ENCODE measurements around the gene ADAM22.

ADAM22 gene

DNA sequence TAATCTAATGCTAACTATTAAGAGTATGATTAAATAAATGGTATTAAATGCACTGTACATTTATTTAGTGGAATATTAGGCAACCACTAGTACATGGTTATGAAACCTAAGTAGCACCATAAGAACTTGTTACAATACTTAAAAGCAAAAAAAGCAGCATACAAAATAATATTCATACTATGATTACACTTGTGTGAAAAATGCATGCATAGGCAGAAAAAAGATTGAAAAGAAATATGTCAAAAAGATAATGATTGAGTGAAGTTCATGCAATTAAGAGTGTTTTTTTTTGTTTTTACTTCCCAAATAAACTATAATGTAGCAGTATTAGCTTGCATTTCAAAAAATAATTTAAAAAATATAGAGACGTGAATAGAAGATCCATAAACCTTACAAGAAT is 305.8 kb downstream of the ADAM22 start:
- no peak overlapping the region for H3K9ac ChIP-seq (ENCODE audit: low read depth, low read length)
- H3K4me3 ChIP-seq (ENCODE audit: low read depth in 1 of 2, low read length in 2 of 2), result no peak overlapping the region
- ATAC-seq (ENCODE audit: insufficient read depth, low read depth) (no peak), DNase-seq (no peak)
- no peaks in the 10 kb centered on the region for H3K36me3 ChIP-seq (ENCODE audit: insufficient read depth, low read length)
- H3K4me2 ChIP-seq (ENCODE audit: insufficient read depth, low read length), result no peak overlapping the region
- no peak for TF ChIP-seq EZH2 (IDR thresholded peaks at IDR 0.05; ENCODE audit: borderline replicate concordance, low read depth, low read length, severe bottlenecking)
- TF ChIP-seq, protein P1, sequence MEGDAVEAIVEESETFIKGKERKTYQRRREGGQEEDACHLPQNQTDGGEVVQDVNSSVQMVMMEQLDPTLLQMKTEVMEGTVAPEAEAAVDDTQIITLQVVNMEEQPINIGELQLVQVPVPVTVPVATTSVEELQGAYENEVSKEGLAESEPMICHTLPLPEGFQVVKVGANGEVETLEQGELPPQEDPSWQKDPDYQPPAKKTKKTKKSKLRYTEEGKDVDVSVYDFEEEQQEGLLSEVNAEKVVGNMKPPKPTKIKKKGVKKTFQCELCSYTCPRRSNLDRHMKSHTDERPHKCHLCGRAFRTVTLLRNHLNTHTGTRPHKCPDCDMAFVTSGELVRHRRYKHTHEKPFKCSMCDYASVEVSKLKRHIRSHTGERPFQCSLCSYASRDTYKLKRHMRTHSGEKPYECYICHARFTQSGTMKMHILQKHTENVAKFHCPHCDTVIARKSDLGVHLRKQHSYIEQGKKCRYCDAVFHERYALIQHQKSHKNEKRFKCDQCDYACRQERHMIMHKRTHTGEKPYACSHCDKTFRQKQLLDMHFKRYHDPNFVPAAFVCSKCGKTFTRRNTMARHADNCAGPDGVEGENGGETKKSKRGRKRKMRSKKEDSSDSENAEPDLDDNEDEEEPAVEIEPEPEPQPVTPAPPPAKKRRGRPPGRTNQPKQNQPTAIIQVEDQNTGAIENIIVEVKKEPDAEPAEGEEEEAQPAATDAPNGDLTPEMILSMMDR (IDR thresholded peaks at IDR 0.05; ENCODE audit: borderline replicate concordance, extremely low read depth, low read length, poor library complexity, severe bottlenecking), result no peak
- H2AFZ ChIP-seq (ENCODE audit: low read depth, low read length), result no peak overlapping the region
- H4K20me1 ChIP-seq (ENCODE audit: insufficient read depth, low read length), result no peaks in the 10 kb centered on the region
- no peaks in the 10 kb centered on the region for H3K79me2 ChIP-seq (ENCODE audit: insufficient read depth, low read length)
- no peaks in the 10 kb centered on the region for H3K9me3 ChIP-seq (ENCODE audit: insufficient read depth, low read length, severe bottlenecking)
- no peak overlapping the region for H3K27ac ChIP-seq (ENCODE audit: low read length)
- no peaks in the 10 kb centered on the region for H3K27me3 ChIP-seq (ENCODE audit: insufficient read depth, low read length, poor library complexity)
- no peaks in the 10 kb centered on the region for H3K4me1 ChIP-seq (ENCODE audit: insufficient read depth, low read length)

DNA sequence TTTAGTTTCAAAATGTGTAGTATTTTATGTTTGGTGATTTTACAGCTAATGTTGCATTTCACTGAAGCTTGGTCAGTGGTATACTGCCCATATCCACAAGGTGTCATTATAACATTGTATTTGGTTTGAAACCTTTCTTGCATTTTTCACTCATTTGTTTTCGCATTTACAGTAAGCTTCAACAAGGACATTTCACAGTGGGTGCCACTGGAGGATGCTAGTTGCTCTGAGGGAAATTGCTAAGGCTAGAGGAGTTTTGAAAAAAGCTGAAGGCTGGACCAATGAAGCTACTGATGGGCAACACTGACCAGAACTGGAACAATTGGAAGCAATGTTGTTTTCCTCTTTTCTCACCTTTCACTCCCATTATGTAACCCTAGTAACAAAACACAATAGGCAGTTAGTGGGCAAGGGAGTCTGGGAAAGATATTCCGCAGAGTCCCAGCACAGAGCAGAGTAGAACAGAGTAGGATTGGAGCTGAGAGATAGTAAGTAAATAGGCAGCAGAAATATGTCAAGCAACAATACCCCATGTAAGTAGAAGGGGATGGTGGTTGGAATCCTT is 309.4 kb downstream of the ADAM22 start:
- no peak for DNase-seq
- Histone ChIP-seq H3K4me2 (ENCODE audit: insufficient read depth, low read length) (no peak overlapping the region), H3K9ac (ENCODE audit: low read depth, low read length) (no peak overlapping the region), H3K4me3 (ENCODE audit: low read depth in 1 of 2, low read length in 2 of 2) (no peak overlapping the region), H3K4me1 (ENCODE audit: insufficient read depth, low read length) (no peaks in the 10 kb centered on the region), H2AFZ (ENCODE audit: low read depth, low read length) (no peak overlapping the region), H3K79me2 (ENCODE audit: insufficient read depth, low read length) (no peaks in the 10 kb centered on the region), H3K27me3 (ENCODE audit: insufficient read depth, low read length, poor library complexity) (no peaks in the 10 kb centered on the region), H3K36me3 (ENCODE audit: insufficient read depth, low read length) (no peaks in the 10 kb centered on the region), H3K27ac (ENCODE audit: low read length) (no peak overlapping the region), H3K9me3 (ENCODE audit: insufficient read depth, low read length, severe bottlenecking) (no peaks in the 10 kb centered on the region), H4K20me1 (ENCODE audit: insufficient read depth, low read length) (no peaks in the 10 kb centered on the region)
- peak; percentile 73 for ATAC-seq (ENCODE audit: insufficient read depth, low read depth)
- TF ChIP-seq, protein P1 (IDR thresholded peaks at IDR 0.05; ENCODE audit: borderline replicate concordance, extremely low read depth, low read length, poor library complexity, severe bottlenecking), result peak; percentile 77
- no peak for TF ChIP-seq EZH2 (IDR thresholded peaks at IDR 0.05; ENCODE audit: borderline replicate concordance, low read depth, low read length, severe bottlenecking)

DNA sequence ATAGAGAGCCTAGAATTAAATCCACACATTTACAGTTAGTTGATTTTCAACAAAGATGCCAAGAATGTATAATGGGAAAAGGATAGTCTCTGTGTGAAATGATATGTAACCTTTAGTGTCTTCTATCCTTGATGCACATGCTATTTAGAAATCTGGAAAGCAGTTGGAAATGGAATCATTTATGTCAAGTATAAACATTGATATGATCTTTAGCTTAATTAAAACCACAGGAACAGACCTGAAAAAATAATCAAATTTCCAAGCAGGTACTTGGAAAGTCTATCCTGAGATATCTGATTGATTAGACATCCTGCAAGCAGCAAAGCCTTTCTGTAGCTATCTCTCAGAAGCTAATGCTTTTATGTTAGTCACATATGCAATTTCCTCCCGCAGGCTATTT is 310.2 kb downstream of the ADAM22 start:
- TF ChIP-seq, protein P1 (IDR thresholded peaks at IDR 0.05; ENCODE audit: borderline replicate concordance, extremely low read depth, low read length, poor library complexity, severe bottlenecking), result no peak
- no peak for TF ChIP-seq EZH2 (IDR thresholded peaks at IDR 0.05; ENCODE audit: borderline replicate concordance, low read depth, low read length, severe bottlenecking)
- no peak overlapping the region for H3K4me3 ChIP-seq (ENCODE audit: low read depth in 1 of 2, low read length in 2 of 2)
- no peaks in the 10 kb centered on the region for H3K27me3 ChIP-seq (ENCODE audit: insufficient read depth, low read length, poor library complexity)
- H3K9me3 ChIP-seq (ENCODE audit: insufficient read depth, low read length, severe bottlenecking), result no peaks in the 10 kb centered on the region
- H2AFZ ChIP-seq (ENCODE audit: low read depth, low read length), result no peak overlapping the region
- H3K27ac ChIP-seq (ENCODE audit: low read length), result no peak overlapping the region
- ATAC-seq (ENCODE audit: insufficient read depth, low read depth) (no peak), DNase-seq (no peak)
- no peaks in the 10 kb centered on the region for H4K20me1 ChIP-seq (ENCODE audit: insufficient read depth, low read length)
- H3K36me3 ChIP-seq (ENCODE audit: insufficient read depth, low read length), result no peaks in the 10 kb centered on the region
- no peaks in the 10 kb centered on the region for H3K4me1 ChIP-seq (ENCODE audit: insufficient read depth, low read length)
- no peaks in the 10 kb centered on the region for H3K79me2 ChIP-seq (ENCODE audit: insufficient read depth, low read length)
- no peak overlapping the region for H3K4me2 ChIP-seq (ENCODE audit: insufficient read depth, low read length)
- no peak overlapping the region for H3K9ac ChIP-seq (ENCODE audit: low read depth, low read length)
